Mononuclear cell (primary cell): ENCODE measurements around the gene INSL3. TPM values are rescaled to one million over a fixed set of nuclear protein-coding genes. Genes with fewer than 3 reads are reported as not detected.

Source experiments
- H3K27me3 ChIP-seq: 2 replicates; pipeline ENCODE4 v1.6.0; 2011; ENCODE audit warnings: low read length, control low read depth; ENCODE audit not compliant: insufficient read depth
- H3K4me1 ChIP-seq: 2 replicates; pipeline ENCODE4 v1.5.1; 2011; ENCODE audit warnings: mild to moderate bottlenecking, low read length, control low read depth; ENCODE audit not compliant: insufficient read depth
- H3K4me3 ChIP-seq: 2 replicates; pipeline ENCODE4 v1.5.1; 2011; ENCODE audit warnings: mild to moderate bottlenecking, low read length, moderate library complexity
- H3K9me3 ChIP-seq: 2 replicates; pipeline ENCODE4 v1.5.1; 2011; ENCODE audit warnings: low read depth, mild to moderate bottlenecking, control low read depth, low read length
- total RNA-seq: library from RNA; depleted of rRNA; stranded (reverse); fragments of >200 nt; gene quantifications from one replicate; pipeline ENCODE4 v1.2.3, GENCODE V29; 2012

Gene INSL3
- 0.52 TPM for total RNA-seq

- Histone ChIP-seq H3K4me1 (no peaks in the 10 kb centered on the region), H3K27me3 (no peaks in the 10 kb centered on the region), H3K4me3 (no peak within 1 kb of the TSS), H3K9me3 (no peaks in the 10 kb centered on the region)
Observed at GRCh38 chr19:17821190-17821589, at the start of gene INSL3. TSS of gene INSL3 (minus strand) at chr19:17821519. CDS start at chr19:17821506, 13 bp downstream.

GRCh38 chr19:17869114-17869608, 47.8 kb upstream of the INSL3 start:
- peaks cover 25% of the 10 kb centered on the region for H3K4me1 ChIP-seq

GRCh38 chr19:17868669-17869068, 47.4 kb upstream of the INSL3 start:
- Histone ChIP-seq H3K4me1 (peaks cover 21% of the 10 kb centered on the region), H3K9me3 (no peaks in the 10 kb centered on the region), H3K27me3 (peaks cover 21% of the 10 kb centered on the region), H3K4me3 (no peak overlapping the region)

More at GRCh38 chr19:17869114-17869608, 47.8 kb upstream of the INSL3 start:
- H3K4me3 ChIP-seq: no peak overlapping the region
- no peaks in the 10 kb centered on the region for H3K9me3 ChIP-seq
- peaks cover 24% of the 10 kb centered on the region for H3K27me3 ChIP-seq

- Histone ChIP-seq H3K4me1 (peaks cover 6% of the 10 kb centered on the region), H3K27me3 (peaks cover 10% of the 10 kb centered on the region), H3K9me3 (no peaks in the 10 kb centered on the region), H3K4me3 (no peak overlapping the region)
Observed at GRCh38 chr19:17866964-17867486, 45.7 kb upstream of the INSL3 start.

GRCh38 chr19:17866312-17866963, 45.1 kb upstream of the INSL3 start:
- Histone ChIP-seq H3K4me1 (peaks cover 4% of the 10 kb centered on the region), H3K4me3 (no peak overlapping the region), H3K9me3 (no peaks in the 10 kb centered on the region), H3K27me3 (peaks cover 5% of the 10 kb centered on the region)

GRCh38 chr19:17865364-17866311, 44.3 kb upstream of the INSL3 start:
- Histone ChIP-seq H3K9me3 (no peaks in the 10 kb centered on the region), H3K4me3 (no peak overlapping the region), H3K4me1 (peaks cover 11% of the 10 kb centered on the region), H3K27me3 (no peaks in the 10 kb centered on the region)

GRCh38 chr19:17863520-17864182, 42.3 kb upstream of the INSL3 start:
- no peaks in the 10 kb centered on the region for H3K27me3 ChIP-seq
- no peaks in the 10 kb centered on the region for H3K9me3 ChIP-seq
- H3K4me3 ChIP-seq: no peak overlapping the region
- H3K4me1 ChIP-seq: peaks cover 21% of the 10 kb centered on the region

- peaks cover 21% of the 10 kb centered on the region for H3K4me1 ChIP-seq
- no peak overlapping the region for H3K4me3 ChIP-seq
- no peaks in the 10 kb centered on the region for H3K9me3 ChIP-seq
- no peaks in the 10 kb centered on the region for H3K27me3 ChIP-seq
Observed at GRCh38 chr19:17862711-17863519, 41.6 kb upstream of the INSL3 start.

GRCh38 chr19:17861542-17862402, 40.5 kb upstream of the INSL3 start:
- no peaks in the 10 kb centered on the region for H3K27me3 ChIP-seq
- H3K4me3 ChIP-seq: no peak overlapping the region
- H3K9me3 ChIP-seq: no peaks in the 10 kb centered on the region
- H3K4me1 ChIP-seq: peaks cover 21% of the 10 kb centered on the region

- Histone ChIP-seq H3K4me1 (peaks cover 21% of the 10 kb centered on the region), H3K4me3 (peak overlapping the region; percentile 99), H3K9me3 (no peaks in the 10 kb centered on the region), H3K27me3 (no peaks in the 10 kb centered on the region)
Observed at GRCh38 chr19:17860993-17861360, 39.7 kb upstream of the INSL3 start.

- Histone ChIP-seq H3K27me3 (no peaks in the 10 kb centered on the region), H3K4me3 (peak overlapping the region; percentile 99), H3K9me3 (no peaks in the 10 kb centered on the region), H3K4me1 (peaks cover 22% of the 10 kb centered on the region)
Observed at GRCh38 chr19:17860331-17860992, 39.1 kb upstream of the INSL3 start.

- Histone ChIP-seq H3K9me3 (no peaks in the 10 kb centered on the region), H3K27me3 (no peaks in the 10 kb centered on the region), H3K4me1 (peaks cover 25% of the 10 kb centered on the region), H3K4me3 (peak within 1 kb of the TSS; percentile 99)
Observed at GRCh38 chr19:17859533-17860330, 38.4 kb upstream of the INSL3 start, which contains the start of gene RPL18A. TSS of gene RPL18A (plus strand) at chr19:17859910. CDS start at chr19:17859957, 47 bp downstream.
